Loucy (cell line): ENCODE results near the gene COG2.
"Not testable (repeated sequence)": the region's sequence is repeated elsewhere in the genome, so short reads cannot be mapped to it uniquely, and the experiment has no call there.

Experiments
- H2AFZ ChIP-seq: fragments of 200-600 bp; sonication (generic); 2 replicates; pipeline ENCODE4 v1.6.0; 2016; ENCODE audit warnings: antibody characterized with exemption, mild to moderate bottlenecking, low read length, moderate library complexity
- H3F3A ChIP-seq: fragments of 200-600 bp; 2 replicates; pipeline ENCODE4 v1.6.0; 2016; ENCODE audit warnings: antibody characterized with exemption, low read depth, mild to moderate bottlenecking
- H3K27me3 ChIP-seq: fragments of 200-600 bp; sonication (generic); 2 replicates; pipeline ENCODE4 v1.6.1; 2014; ENCODE audit warnings: low read length, mild to moderate bottlenecking; ENCODE audit not compliant: insufficient read depth, poor library complexity, severe bottlenecking
- H3K36me3 ChIP-seq: fragments of 200-600 bp; sonication (generic); 2 replicates; pipeline ENCODE4 v1.6.1; 2016; ENCODE audit warnings: low read length; ENCODE audit not compliant: insufficient read depth
- H3K4me1 ChIP-seq: fragments of 200-600 bp; sonication (generic); 2 replicates; pipeline ENCODE4 v1.5.1; 2014; ENCODE audit warnings: low read length, mild to moderate bottlenecking; ENCODE audit not compliant: insufficient read depth, poor library complexity, severe bottlenecking
- H3K4me2 ChIP-seq: fragments of 200-600 bp; sonication (generic); 2 replicates; pipeline ENCODE4 v1.6.0; 2014; ENCODE audit warnings: antibody characterized with exemption, low read length, low read depth, mild to moderate bottlenecking; ENCODE audit not compliant: poor library complexity, severe bottlenecking
- H3K4me3 ChIP-seq: fragments of 200-600 bp; sonication (generic); 2 replicates; pipeline ENCODE4 v1.5.1; 2014; ENCODE audit warnings: low read length, mild to moderate bottlenecking, mixed read lengths; ENCODE audit not compliant: poor library complexity, severe bottlenecking
- H3K79me2 ChIP-seq: fragments of 200-600 bp; sonication (generic); 2 replicates; pipeline ENCODE4 v1.6.1; 2014; ENCODE audit warnings: low read length; ENCODE audit not compliant: insufficient read depth
- H3K9ac ChIP-seq: fragments of 200-600 bp; sonication (generic); 2 replicates; pipeline ENCODE4 v1.6.0; 2014; ENCODE audit warnings: mild to moderate bottlenecking, low read depth, low read length, moderate library complexity; ENCODE audit not compliant: poor library complexity, severe bottlenecking
- H3K9me2 ChIP-seq: fragments of 200-600 bp; sonication (generic); replicated peaks from 2 replicates; pipeline ENCODE4 v1.6.1; 2016; ENCODE audit warnings: low read depth, low read length, mixed read lengths
- H3K9me3 ChIP-seq: fragments of 200-600 bp; sonication (generic); 2 replicates; pipeline ENCODE4 v1.6.1; 2014; ENCODE audit warnings: mild to moderate bottlenecking, antibody characterized with exemption, low read length, low read depth; ENCODE audit not compliant: insufficient read depth
- H4K20me1 ChIP-seq: fragments of 200-600 bp; sonication (generic); 2 replicates; pipeline ENCODE4 v1.6.0; 2014; ENCODE audit warnings: antibody characterized with exemption, low read length, mild to moderate bottlenecking; ENCODE audit not compliant: insufficient read depth, poor library complexity, severe bottlenecking
- EZH2phosphoT487 ChIP-seq: fragments of 200-600 bp; IDR thresholded peaks from 2 replicates; pipeline ENCODE4 v1.6.1; 2018; ENCODE audit warnings: antibody characterized with exemption, mild to moderate bottlenecking, moderate library complexity, borderline replicate concordance
- TF ChIP-seq, protein P1 (sequence below): fragments of 200-600 bp; sonication (generic); conservative IDR thresholded peaks from 2 replicates; pipeline ENCODE4 v1.5.1; 2014; ENCODE audit warnings: mild to moderate bottlenecking, antibody characterized with exemption, low read length

The COG2 gene

DNA sequence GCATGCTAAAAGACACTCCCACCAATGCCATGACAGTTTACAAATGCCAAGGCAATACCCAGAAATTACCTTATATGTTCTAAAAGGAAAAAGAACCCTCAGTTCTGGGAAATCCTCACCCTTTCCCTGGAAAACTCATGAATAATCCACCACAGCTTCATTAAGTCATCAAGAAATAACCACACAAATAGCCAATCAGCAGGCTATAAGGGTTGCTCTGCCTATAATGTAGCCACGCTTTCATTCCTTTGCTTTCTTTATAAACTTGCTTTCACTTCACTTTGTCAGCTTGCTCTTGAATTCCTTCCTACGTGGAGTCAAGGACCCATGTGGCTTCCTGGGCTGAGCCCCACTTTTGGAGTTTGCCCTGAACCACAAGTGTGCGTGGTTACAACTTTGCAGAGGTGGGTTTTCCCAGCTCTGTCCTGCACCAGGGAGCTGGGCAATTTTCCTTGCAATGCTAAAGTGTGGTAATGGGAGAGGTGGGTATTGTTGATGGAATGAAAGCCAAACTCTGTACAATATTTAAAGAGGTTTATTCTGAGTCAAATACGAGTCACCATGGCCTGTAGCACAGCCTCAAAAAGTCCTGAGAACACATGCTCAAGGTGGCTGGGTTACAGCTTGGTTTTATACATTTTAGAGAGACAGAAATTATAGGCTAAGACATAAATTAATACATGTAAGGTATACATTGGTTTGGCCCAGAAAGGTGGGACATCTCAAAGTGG, 42.2 kb upstream of the COG2 start:
- Histone ChIP-seq H3K27me3 (peaks cover 4% of the 10 kb centered on the region), H3K4me3 (no peak overlapping the region), H3K4me1 (no peaks in the 10 kb centered on the region), H3K79me2 (no peaks in the 10 kb centered on the region), H3K9me2 (no peaks in the 10 kb centered on the region), H3F3A (no peaks in the 10 kb centered on the region), H3K9me3 (no peaks in the 10 kb centered on the region), H2AFZ (no peak overlapping the region), H3K36me3 (no peaks in the 10 kb centered on the region), H4K20me1 (no peaks in the 10 kb centered on the region), H3K4me2 (no peak overlapping the region), H3K9ac (no peak overlapping the region)
- no peak for TF ChIP-seq EZH2phosphoT487
- TF ChIP-seq, protein P1, sequence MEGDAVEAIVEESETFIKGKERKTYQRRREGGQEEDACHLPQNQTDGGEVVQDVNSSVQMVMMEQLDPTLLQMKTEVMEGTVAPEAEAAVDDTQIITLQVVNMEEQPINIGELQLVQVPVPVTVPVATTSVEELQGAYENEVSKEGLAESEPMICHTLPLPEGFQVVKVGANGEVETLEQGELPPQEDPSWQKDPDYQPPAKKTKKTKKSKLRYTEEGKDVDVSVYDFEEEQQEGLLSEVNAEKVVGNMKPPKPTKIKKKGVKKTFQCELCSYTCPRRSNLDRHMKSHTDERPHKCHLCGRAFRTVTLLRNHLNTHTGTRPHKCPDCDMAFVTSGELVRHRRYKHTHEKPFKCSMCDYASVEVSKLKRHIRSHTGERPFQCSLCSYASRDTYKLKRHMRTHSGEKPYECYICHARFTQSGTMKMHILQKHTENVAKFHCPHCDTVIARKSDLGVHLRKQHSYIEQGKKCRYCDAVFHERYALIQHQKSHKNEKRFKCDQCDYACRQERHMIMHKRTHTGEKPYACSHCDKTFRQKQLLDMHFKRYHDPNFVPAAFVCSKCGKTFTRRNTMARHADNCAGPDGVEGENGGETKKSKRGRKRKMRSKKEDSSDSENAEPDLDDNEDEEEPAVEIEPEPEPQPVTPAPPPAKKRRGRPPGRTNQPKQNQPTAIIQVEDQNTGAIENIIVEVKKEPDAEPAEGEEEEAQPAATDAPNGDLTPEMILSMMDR = no peak

DNA sequence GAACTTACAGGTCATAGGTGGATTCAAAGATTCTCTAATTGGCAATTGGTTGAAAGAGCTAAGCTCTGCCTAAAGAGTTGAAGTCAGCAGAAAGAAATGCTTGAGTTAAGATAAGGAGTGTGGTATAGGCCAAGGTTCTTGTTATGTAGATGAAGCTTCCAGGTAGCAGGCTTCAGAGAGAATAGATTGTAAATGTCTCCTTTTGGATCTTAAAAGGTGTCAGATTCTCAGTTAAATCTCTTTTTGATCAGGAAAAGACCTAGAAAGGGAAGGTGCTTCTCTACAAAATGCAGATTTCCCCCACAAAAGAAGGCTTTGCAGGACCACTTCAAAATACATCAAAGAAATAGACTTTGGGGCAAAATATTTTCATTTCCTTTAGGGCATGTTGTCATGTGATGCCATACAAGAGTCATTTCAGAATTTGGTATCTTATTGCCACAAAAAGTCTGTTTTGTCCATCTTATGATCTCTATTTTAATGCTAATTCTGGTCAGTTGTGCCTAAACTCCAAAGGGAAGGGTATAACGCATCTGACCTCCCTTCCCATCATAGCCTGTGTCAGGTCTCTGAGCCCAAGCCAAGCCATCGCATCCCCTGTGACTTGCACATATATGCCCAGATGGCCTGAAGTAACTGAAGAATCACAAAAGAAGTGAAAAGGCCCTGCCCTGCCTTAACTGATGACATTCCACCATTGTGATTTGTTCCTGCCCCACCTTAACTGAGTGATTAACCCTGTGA, 41.5 kb upstream of the COG2 start:
- not testable (repeated sequence) for H2AFZ ChIP-seq, H3K27me3 ChIP-seq, H3K36me3 ChIP-seq, H3K9me3 ChIP-seq, H3K9me2 ChIP-seq, H3K4me2 ChIP-seq, H3K4me1 ChIP-seq, H4K20me1 ChIP-seq, H3K79me2 ChIP-seq, H3K4me3 ChIP-seq, H3K9ac ChIP-seq, H3F3A ChIP-seq

DNA sequence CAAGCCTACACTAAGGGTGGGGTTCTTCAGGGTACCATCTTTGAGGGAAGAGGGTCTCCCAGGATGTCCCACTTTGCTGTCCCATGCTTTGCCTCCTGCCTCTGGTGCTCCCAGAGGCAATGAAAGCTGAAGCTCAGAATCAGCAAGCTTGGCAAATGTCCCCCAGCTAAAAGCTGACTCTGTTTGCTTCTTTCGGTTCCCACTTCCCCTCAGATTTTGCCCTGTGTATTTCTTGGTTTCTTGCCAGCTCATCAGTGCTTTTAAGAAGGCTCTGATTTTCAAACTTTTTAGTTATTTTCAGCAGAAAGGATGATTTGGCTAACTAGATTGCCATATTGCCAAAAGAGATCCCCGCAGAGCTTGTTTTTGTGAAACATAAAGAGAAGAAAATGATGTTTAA, 33.1 kb upstream of the COG2 start:
- H3K9me2 ChIP-seq = no peaks in the 10 kb centered on the region
- no peaks in the 10 kb centered on the region for H3F3A ChIP-seq
- no peaks in the 10 kb centered on the region for H4K20me1 ChIP-seq
- no peaks in the 10 kb centered on the region for H3K4me1 ChIP-seq
- H2AFZ ChIP-seq = no peak overlapping the region
- H3K36me3 ChIP-seq = no peaks in the 10 kb centered on the region
- H3K27me3 ChIP-seq = no peaks in the 10 kb centered on the region
- H3K79me2 ChIP-seq = no peaks in the 10 kb centered on the region
- H3K4me3 ChIP-seq = no peak overlapping the region
- TF ChIP-seq EZH2phosphoT487 = no peak
- TF ChIP-seq, protein P1 = no peak
- H3K9me3 ChIP-seq = no peaks in the 10 kb centered on the region
- H3K9ac ChIP-seq = no peak overlapping the region
- no peak overlapping the region for H3K4me2 ChIP-seq

DNA sequence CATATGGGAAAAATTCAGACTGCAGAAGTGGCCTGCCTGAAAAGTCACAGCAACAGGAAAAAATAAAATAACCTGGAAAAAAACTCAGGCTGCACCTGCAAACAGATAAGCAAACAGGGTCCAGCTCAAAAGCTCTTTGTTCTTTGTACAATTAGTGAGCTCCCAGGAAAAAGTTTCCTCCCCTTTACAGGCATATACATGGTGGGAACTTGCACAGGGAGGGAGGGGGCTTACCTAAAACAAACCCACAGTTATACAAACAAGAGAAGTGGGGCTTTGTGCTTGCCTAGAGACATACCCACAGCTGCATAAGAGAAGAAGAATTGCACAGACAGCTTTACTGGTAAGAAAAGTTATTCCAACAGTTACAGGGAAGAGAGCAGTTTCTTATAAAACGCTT, 31.7 kb upstream of the COG2 start:
- no peak overlapping the region for H2AFZ ChIP-seq
- H3K9me3 ChIP-seq = no peaks in the 10 kb centered on the region
- H4K20me1 ChIP-seq = no peaks in the 10 kb centered on the region

More for the DNA sequence above, 31.7 kb upstream of the COG2 start:
- Histone ChIP-seq H3K79me2 (no peaks in the 10 kb centered on the region), H3F3A (no peaks in the 10 kb centered on the region), H3K36me3 (no peaks in the 10 kb centered on the region), H3K4me3 (no peak overlapping the region), H3K4me1 (no peaks in the 10 kb centered on the region), H3K9me2 (no peaks in the 10 kb centered on the region), H3K27me3 (no peaks in the 10 kb centered on the region), H3K4me2 (no peak overlapping the region), H3K9ac (no peak overlapping the region)
- TF ChIP-seq, protein P1 = no peak
- no peak for TF ChIP-seq EZH2phosphoT487
